B cell (primary cell): Measurements from ENCODE around the gene DTX3L. TPM values are rescaled to one million over a fixed set of nuclear protein-coding genes. Genes with fewer than 3 reads are reported as not detected.
A peak's percentile ranks its signal among the peaks of the same experiment; 100 is the strongest.

Source experiments
- ATAC-seq: fragments of 200-7000 bp; cut with Tn5 transposase; one replicate; pipeline ENCODE4 v1.10.0; 2021; ENCODE audit warnings: low read depth, mild to moderate bottlenecking, moderate number of reproducible peaks, moderate library complexity
- CTCF ChIA-PET: fragments of 350-600 bp; sonication (Branson Sonifier 250); formaldehyde crosslinking; loops from one replicate; lab custom pipeline; 2021; ENCODE audit warnings: antibody characterized with exemption, inconsistent platforms; lab: Charles Lee
- POLR2A ChIA-PET: fragments of 350-600 bp; sonication (Branson Sonifier 250); formaldehyde crosslinking; loops from one replicate; lab custom pipeline; 2021; ENCODE audit warnings: antibody characterized with exemption; lab: Charles Lee
- DNase-seq: peaks from one replicate; pipeline ENCODE4 v3.0.0; 2013
- H2AFZ ChIP-seq: 2 replicates; pipeline ENCODE4 v1.6.1; 2012; ENCODE audit warnings: mild to moderate bottlenecking, low read depth, low read length; ENCODE audit not compliant: insufficient read depth, poor library complexity, severe bottlenecking
- H3K27ac ChIP-seq, 2 donors: 1 replicate in 1 of 2; 2 replicates in 1 of 2; pipeline ENCODE4 v1.5.1; 2012 to 2013; ENCODE audit warnings: low read length in 2 of 2, mild to moderate bottlenecking in 2 of 2, moderate library complexity in 1 of 2
- H3K27me3 ChIP-seq, 4 experiments: fragments of 200-600 bp in 1 of 4; sonication (generic) in 1 of 4; replicated peaks in 1 of 4; 1 replicate in 2 of 4; 2 replicates in 2 of 4; pipeline versions ENCODE4 v1.6.1 to v1.7.0; 2013 to 2016; ENCODE audit warnings: low read length in 3 of 4, mild to moderate bottlenecking in 2 of 4, mixed read lengths in 1 of 4, moderate library complexity in 1 of 4; ENCODE audit not compliant: insufficient read depth in 4 of 4, control insufficient read depth in 3 of 4; ENCODE audit errors: control extremely low read depth in 1 of 4
- H3K36me3 ChIP-seq, 2 experiments: replicated peaks in 1 of 2; 1 replicate in 1 of 2; 2 replicates in 1 of 2; pipeline versions ENCODE4 v1.6.1 to v1.7.1; 2013; ENCODE audit warnings: low read length in 1 of 2; ENCODE audit not compliant: insufficient read depth in 2 of 2, control insufficient read depth in 1 of 2; ENCODE audit errors: control extremely low read depth in 1 of 2, extremely low read depth in 1 of 2
- H3K4me1 ChIP-seq, 2 donors: fragments of 200-600 bp in 1 of 2; sonication (generic) in 1 of 2; 1 replicate in 1 of 2; 2 replicates in 1 of 2; pipeline versions ENCODE4 v1.5.1 to v1.6.1; 2013 to 2017; ENCODE audit warnings: low read length in 2 of 2; ENCODE audit not compliant: control insufficient read depth in 2 of 2, insufficient read depth in 2 of 2
- H3K4me2 ChIP-seq: replicated peaks from 2 replicates; pipeline ENCODE3; 2012; ENCODE audit warnings: mild to moderate bottlenecking, low read depth, low read length; ENCODE audit not compliant: poor library complexity, severe bottlenecking
- H3K4me3 ChIP-seq, 5 experiments: fragments of 200-600 bp in 1 of 5; sonication (generic) in 1 of 5; 1 replicate in 3 of 5; 2 replicates in 2 of 5; pipeline versions ENCODE4 v1.5.1 to v1.7.0; 2011 to 2016; ENCODE audit warnings: low read length in 4 of 5, mild to moderate bottlenecking in 4 of 5, low read depth in 2 of 5, control low read depth in 1 of 5, moderate library complexity in 1 of 5; ENCODE audit not compliant: insufficient read depth in 1 of 5; ENCODE audit errors: control extremely low read depth in 1 of 5, extremely low read depth in 1 of 5
- H3K79me2 ChIP-seq: fragments of 200-600 bp; sonication (generic); one replicate; pipeline ENCODE4 v1.6.0; 2016; ENCODE audit warnings: low read length; ENCODE audit not compliant: control insufficient read depth, insufficient read depth
- H3K9ac ChIP-seq: fragments of 200-600 bp; sonication (generic); 2 replicates; pipeline ENCODE4 v1.6.1; 2017; ENCODE audit warnings: mild to moderate bottlenecking, low read length, moderate library complexity
- H3K9me3 ChIP-seq, 3 donors: one replicate each; pipeline versions ENCODE4 v1.6.1 to v1.7.1; 2013; ENCODE audit warnings: low read length in 2 of 3; ENCODE audit not compliant: control insufficient read depth in 2 of 3, insufficient read depth in 1 of 3; ENCODE audit errors: control extremely low read depth in 1 of 3
- H4K20me1 ChIP-seq: 2 replicates; pipeline ENCODE4 v1.6.0; 2012; ENCODE audit warnings: mild to moderate bottlenecking, low read length; ENCODE audit not compliant: insufficient read depth, control insufficient read depth, poor library complexity, severe bottlenecking
- H3K27ac Mint-ChIP-seq: one replicate; pipeline ENCODE4 v1.8.0; 2021; ENCODE audit warnings: mixed read lengths
- H3K27me3 Mint-ChIP-seq: one replicate; pipeline ENCODE4 v1.8.0; 2021; ENCODE audit warnings: mixed read lengths
- H3K4me1 Mint-ChIP-seq: one replicate; pipeline ENCODE4 v1.8.0; 2021; ENCODE audit warnings: mixed read lengths
- H3K4me3 Mint-ChIP-seq: one replicate; pipeline ENCODE4 v1.8.0; 2021; ENCODE audit warnings: mixed read lengths
- H3K9me3 Mint-ChIP-seq: one replicate; pipeline ENCODE4 v1.8.0; 2022; ENCODE audit warnings: mixed read lengths; ENCODE audit not compliant: insufficient read depth
- CTCF ChIP-seq: fragments of 200-600 bp; IDR thresholded peaks from one replicate; pipeline ENCODE4 v1.8.0; 2022; ENCODE audit warnings: antibody characterized with exemption, mild to moderate bottlenecking
- EZH2 ChIP-seq: IDR thresholded peaks from 2 replicates; pipeline ENCODE4 v1.6.1; 2012; ENCODE audit warnings: borderline replicate concordance, low read depth, mild to moderate bottlenecking, moderate library complexity, low read length; ENCODE audit not compliant: insufficient read depth, poor library complexity, severe bottlenecking
- WGBS: methylation state at CpG from one replicate; pipeline ENCODE4 v1.1.5; 2013; ENCODE audit warnings: missing lambda C conversion rate; ENCODE audit not compliant: insufficient coverage; 5-methylcytosine and 5-hydroxymethylcytosine counted together
- intact Hi-C: fragments of 100-400 bp; cut with micrococcal nuclease; formaldehyde crosslinking; loops from one replicate; pipeline ENCODE4 v1.10.0; 2022
- polyA plus RNA-seq: library from polyadenylated mRNA; depleted of rRNA; stranded (reverse); fragments of >200 nt; gene quantifications from 2 replicates; pipeline ENCODE4 v1.2.3, GENCODE V29; 2012
- total RNA-seq, 2 donors: library from RNA; stranded (reverse); fragments of 120-200 nt in 1 of 2; gene quantifications; 1 replicate in 1 of 2; 2 replicates in 1 of 2; pipeline versions ENCODE4 v1.2.3 to v1.2.4, GENCODE V29; 2013 to 2022

DTX3L gene
- total and polyA plus RNA-seq, 2 donors (not counting 1 experiment from before 2014, with no cell fraction given): 8.1 to 41.1 TPM

- Mint-ChIP-seq H3K27ac (peak overlapping the region; percentile 95), H3K4me1 (peaks cover 65% of the 10 kb centered on the region), H3K9me3 (no peaks in the 10 kb centered on the region), H3K4me3 (peak overlapping the region; percentile 92), H3K27me3 (no peaks in the 10 kb centered on the region)
- H3K36me3 ChIP-seq: peaks cover 1 to 35% of the 10 kb centered on the region in 2 experiments
- peak overlapping the region; percentile 86 for H3K4me2 ChIP-seq
- intact Hi-C loops: loop anchor here (2.0 to 5.0 kb wide), 3 partner anchors 26 to 1016 kb away; partner anchors contain the start of gene POLQ
- peak overlapping the region; percentile 91 to 92 for H3K27ac ChIP-seq
- 46% methylated on average over 3 of the region's 5 CpGs for WGBS
- peaks cover 81% of the 10 kb centered on the region for H3K79me2 ChIP-seq
- no peaks in the 10 kb centered on the region for H4K20me1 ChIP-seq
- no peaks in the 10 kb centered on the region for H3K9me3 ChIP-seq
- H3K27me3 ChIP-seq: no peaks in the 10 kb centered on the region
- POLR2A ChIA-PET: interaction anchor here (3.7 kb wide), 1 partner anchor 116 kb away, joined by 27 read pairs; the partner anchor contains the start of gene PARP14
- no peak for ATAC-seq
- DNase-seq: no peak
- H3K4me1 ChIP-seq: peaks cover 48 to 57% of the 10 kb centered on the region in 2 donors
- CTCF ChIA-PET: interaction anchor here (0.9 to 15.3 kb wide), 7 partner anchors 12 to 306 kb away, joined by 3 to 293 read pairs (median 9); partner anchors contain the start of genes PARP14 and PARP15
- H2AFZ ChIP-seq: peak overlapping the region; percentile 97
- H3K4me3 ChIP-seq: peak overlapping the region; percentile 63 to 95 (median 89)
- TF ChIP-seq CTCF (no peak), EZH2 (no peak)
- H3K9ac ChIP-seq: peak overlapping the region; percentile 96
Measured at GRCh38 chr3:122562923-122563716, 1.0 kb upstream of the DTX3L start.
